GM10266 (cell line): ENCODE measurements around the gene PELO.

Experiments used
- DNase-seq: peaks from one replicate; pipeline ENCODE4 v3.0.0; 2012; ENCODE audit errors: extremely low spot score
- TF ChIP-seq, protein P1 (sequence below): IDR thresholded peaks from 2 replicates; pipeline ENCODE4 v1.5.1; 2012; ENCODE audit warnings: mild to moderate bottlenecking, low read depth; ENCODE audit not compliant: control insufficient read depth, insufficient read depth; ENCODE audit errors: missing control alignments

PELO gene

DNA sequence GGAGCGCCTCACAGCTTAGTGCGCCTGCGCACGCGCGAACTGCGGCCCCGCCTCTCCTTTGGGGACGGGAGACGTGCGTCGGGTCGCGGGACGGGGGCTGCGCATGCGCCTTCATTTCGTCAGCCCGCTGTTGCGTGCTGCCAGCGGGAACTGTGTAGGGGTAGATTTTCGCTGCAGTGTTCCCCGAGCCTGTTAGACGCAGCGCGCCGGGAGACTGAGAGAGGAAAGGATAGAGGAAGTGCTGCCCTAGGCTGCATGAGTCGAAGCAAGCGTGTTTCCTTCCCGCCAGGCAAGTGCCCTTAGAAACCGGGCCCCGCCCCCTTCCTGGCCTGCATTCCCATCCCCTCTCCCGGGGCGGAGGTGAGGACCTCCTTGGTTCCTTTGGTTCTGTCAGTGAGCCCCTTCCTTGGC, 12.3 kb downstream of the PELO start:
- TF ChIP-seq, protein P1, sequence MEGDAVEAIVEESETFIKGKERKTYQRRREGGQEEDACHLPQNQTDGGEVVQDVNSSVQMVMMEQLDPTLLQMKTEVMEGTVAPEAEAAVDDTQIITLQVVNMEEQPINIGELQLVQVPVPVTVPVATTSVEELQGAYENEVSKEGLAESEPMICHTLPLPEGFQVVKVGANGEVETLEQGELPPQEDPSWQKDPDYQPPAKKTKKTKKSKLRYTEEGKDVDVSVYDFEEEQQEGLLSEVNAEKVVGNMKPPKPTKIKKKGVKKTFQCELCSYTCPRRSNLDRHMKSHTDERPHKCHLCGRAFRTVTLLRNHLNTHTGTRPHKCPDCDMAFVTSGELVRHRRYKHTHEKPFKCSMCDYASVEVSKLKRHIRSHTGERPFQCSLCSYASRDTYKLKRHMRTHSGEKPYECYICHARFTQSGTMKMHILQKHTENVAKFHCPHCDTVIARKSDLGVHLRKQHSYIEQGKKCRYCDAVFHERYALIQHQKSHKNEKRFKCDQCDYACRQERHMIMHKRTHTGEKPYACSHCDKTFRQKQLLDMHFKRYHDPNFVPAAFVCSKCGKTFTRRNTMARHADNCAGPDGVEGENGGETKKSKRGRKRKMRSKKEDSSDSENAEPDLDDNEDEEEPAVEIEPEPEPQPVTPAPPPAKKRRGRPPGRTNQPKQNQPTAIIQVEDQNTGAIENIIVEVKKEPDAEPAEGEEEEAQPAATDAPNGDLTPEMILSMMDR, result no peak
- DNase-seq, result peak; percentile 90

DNA sequence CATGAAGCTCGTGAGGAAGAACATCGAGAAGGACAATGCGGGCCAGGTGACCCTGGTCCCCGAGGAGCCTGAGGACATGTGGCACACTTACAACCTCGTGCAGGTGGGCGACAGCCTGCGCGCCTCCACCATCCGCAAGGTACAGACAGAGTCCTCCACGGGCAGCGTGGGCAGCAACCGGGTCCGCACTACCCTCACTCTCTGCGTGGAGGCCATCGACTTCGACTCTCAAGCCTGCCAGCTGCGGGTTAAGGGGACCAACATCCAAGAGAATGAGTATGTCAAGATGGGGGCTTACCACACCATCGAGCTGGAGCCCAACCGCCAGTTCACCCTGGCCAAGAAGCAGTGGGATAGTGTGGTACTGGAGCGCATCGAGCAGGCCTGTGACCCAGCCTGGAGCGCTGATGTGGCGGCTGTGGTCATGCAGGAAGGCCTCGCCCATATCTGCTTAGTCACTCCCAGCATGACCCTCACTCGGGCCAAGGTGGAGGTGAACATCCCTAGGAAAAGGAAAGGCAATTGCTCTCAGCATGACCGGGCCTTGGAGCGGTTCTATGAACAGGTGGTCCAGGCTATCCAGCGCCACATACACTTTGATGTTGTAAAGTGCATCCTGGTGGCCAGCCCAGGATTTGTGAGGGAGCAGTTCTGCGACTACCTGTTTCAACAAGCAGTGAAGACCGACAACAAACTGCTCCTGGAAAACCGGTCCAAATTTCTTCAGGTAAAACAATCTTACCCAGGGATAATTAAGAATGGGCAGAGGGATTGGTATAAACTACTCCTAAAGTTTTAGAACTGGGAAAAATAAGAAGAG, 12.9 kb downstream of the PELO start:
- DNase-seq, result peak; percentile 15

DNA sequence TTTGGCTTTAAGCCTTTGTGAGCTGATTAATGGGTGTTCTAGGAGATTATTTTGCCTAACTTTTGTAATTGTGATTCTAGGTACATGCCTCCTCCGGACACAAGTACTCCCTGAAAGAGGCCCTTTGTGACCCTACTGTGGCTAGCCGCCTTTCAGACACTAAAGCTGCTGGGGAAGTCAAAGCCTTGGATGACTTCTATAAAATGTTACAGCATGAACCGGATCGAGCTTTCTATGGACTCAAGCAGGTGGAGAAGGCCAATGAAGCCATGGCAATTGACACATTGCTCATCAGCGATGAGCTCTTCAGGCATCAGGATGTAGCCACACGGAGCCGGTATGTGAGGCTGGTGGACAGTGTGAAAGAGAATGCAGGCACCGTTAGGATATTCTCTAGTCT, 13.6 kb downstream of the PELO start:
- TF ChIP-seq, protein P1, result no peak
- DNase-seq, result no peak

More for the DNA sequence above, 12.9 kb downstream of the PELO start:
- TF ChIP-seq, protein P1, result no peak

GRCh38 chr5:52802272-52802973, 14.7 kb downstream of the PELO start:
- TF ChIP-seq, protein P1, result no peak
- no peak for DNase-seq

DNA sequence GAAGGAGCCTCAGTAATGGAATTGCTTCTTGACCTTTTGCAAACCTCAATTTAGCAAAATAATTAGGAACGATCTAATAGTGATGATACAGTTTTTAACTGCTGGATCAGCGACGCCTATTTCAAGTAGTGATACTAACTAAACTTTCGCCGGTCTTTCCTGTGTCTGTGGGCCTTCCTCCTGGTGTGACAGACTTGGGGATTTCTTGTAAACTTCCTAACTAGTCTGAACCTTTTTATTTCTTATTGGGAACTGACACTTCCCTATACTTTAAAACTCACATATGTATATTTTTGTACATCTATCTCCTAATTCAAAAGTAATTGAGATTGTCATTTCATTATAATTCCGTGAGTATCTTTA, 15.2 kb downstream of the PELO start:
- no peak for DNase-seq
- TF ChIP-seq, protein P1, result no peak

- no peak for DNase-seq
- TF ChIP-seq, protein P1, result no peak
Measured at GRCh38 chr5:52804387-52804791, 16.7 kb downstream of the PELO start.

DNA sequence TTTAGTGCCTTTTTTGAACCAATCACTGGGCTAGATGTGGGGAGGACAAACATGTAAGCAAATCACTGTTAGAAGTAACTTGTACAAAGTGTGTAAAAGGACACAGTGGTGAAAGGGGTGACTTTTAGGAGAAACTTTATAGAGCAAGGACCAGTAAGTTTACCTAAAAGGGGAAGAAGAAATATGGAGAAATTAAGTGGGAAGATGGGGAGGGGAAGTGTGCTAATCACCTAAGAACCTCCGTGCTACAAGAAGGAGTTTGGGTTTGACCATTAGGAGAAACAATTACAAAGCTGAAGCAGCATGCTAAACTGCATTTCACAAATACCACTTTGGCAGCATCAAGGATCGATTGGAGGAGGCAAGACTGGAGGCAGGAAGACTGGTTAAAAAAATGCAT, 17.3 kb downstream of the PELO start:
- TF ChIP-seq, protein P1, result no peak
- DNase-seq, result no peak
